Activated T-helper 2 cell treated with anti-CD3 and anti-CD28 coated beads, Interferon-gamma antibody, Interleukin-2, Interleukin-4, amounts not matched to agents 10 μg/mL and 5 μg/mL and 100 μg/mL, durations not matched to agents 14 hours and 24 hours and 36 hours (primary cell): ENCODE results near the gene PIGL. TPM values are rescaled to one million over a fixed set of nuclear protein-coding genes. Genes with fewer than 3 reads are reported as not detected.

ENCODE experiments used
- DNase-seq: peaks from one replicate; pipeline ENCODE4 v3.0.0; 2021; ENCODE audit warnings: low spot score
- H3K27ac Mint-ChIP-seq: one replicate; pipeline ENCODE4 v1.8.0; 2021; ENCODE audit warnings: mixed read lengths
- H3K27me3 Mint-ChIP-seq: one replicate; pipeline ENCODE4 v1.8.0; 2021; ENCODE audit warnings: low read depth, mixed read lengths
- H3K36me3 Mint-ChIP-seq: one replicate; pipeline ENCODE4 v1.8.0; 2021; ENCODE audit warnings: low read depth, mixed read lengths
- H3K4me1 Mint-ChIP-seq: one replicate; pipeline ENCODE4 v1.8.0; 2021; ENCODE audit warnings: low read depth, mixed read lengths
- H3K4me3 Mint-ChIP-seq: one replicate; pipeline ENCODE4 v1.8.0; 2021; ENCODE audit warnings: low read depth, mild to moderate bottlenecking, moderate library complexity, mixed read lengths
- H3K9me3 Mint-ChIP-seq: one replicate; pipeline ENCODE4 v1.8.0; 2021; ENCODE audit warnings: mixed read lengths
- intact Hi-C: fragments of 100-400 bp; cut with micrococcal nuclease; formaldehyde crosslinking; loops from one replicate; pipeline ENCODE4 v1.15.1; 2023
- total RNA-seq: library from RNA; stranded (reverse); gene quantifications from 2 replicates; pipeline ENCODE4 v1.2.3, GENCODE V29; 2022

PIGL gene
- total RNA-seq, 1 donor from 2014 or later = 40.6 TPM

DNA sequence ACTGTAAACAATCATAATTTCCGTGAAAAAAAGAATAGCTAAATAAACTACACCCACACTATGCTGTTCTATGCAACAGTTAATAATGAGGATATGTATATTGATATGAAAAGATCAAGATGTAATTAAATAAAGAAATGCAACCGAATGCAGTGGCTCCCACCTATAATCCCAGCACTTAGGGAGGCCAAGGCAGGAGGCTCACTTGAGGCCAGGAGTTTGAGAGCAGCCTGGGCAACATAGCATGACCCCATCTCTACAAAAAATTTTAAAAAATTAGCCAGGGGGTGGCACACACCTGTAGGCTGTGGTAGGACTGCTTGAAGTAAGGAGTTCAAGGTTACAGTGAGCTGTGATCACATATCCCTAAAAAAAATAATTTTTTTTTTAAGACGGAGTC is 121.4 kb downstream of the PIGL start:
- H3K4me3 Mint-ChIP-seq = no peak overlapping the region
- H3K36me3 Mint-ChIP-seq = peaks cover 12% of the 10 kb centered on the region
- intact Hi-C loops = no loop called here
- H3K4me1 Mint-ChIP-seq = no peaks in the 10 kb centered on the region
- H3K27ac Mint-ChIP-seq = no peak overlapping the region
- H3K9me3 Mint-ChIP-seq = no peaks in the 10 kb centered on the region
- H3K27me3 Mint-ChIP-seq = no peaks in the 10 kb centered on the region
- no peak for DNase-seq

GRCh38 chr17:16339402-16339801 is 122.4 kb downstream of the PIGL start:
- H3K9me3 Mint-ChIP-seq = no peaks in the 10 kb centered on the region
- intact Hi-C loops = no loop called here
- H3K4me3 Mint-ChIP-seq = no peak overlapping the region
- no peaks in the 10 kb centered on the region for H3K4me1 Mint-ChIP-seq
- no peaks in the 10 kb centered on the region for H3K27me3 Mint-ChIP-seq
- H3K36me3 Mint-ChIP-seq = peaks cover 21% of the 10 kb centered on the region
- no peak for DNase-seq
- no peak overlapping the region for H3K27ac Mint-ChIP-seq

- intact Hi-C loops = no loop called here
- no peak overlapping the region for H3K27ac Mint-ChIP-seq
Measured at GRCh38 chr17:16339959-16340358, 122.9 kb downstream of the PIGL start.

GRCh38 chr17:16342979-16343378 is 126.0 kb downstream of the PIGL start:
- intact Hi-C loops = no loop called here
- Mint-ChIP-seq H3K27ac (no peak overlapping the region), H3K4me3 (no peak overlapping the region)

More at GRCh38 chr17:16339959-16340358, 122.9 kb downstream of the PIGL start:
- no peaks in the 10 kb centered on the region for H3K27me3 Mint-ChIP-seq
- DNase-seq = no peak
- H3K4me3 Mint-ChIP-seq = no peak overlapping the region
- H3K9me3 Mint-ChIP-seq = no peaks in the 10 kb centered on the region
- no peaks in the 10 kb centered on the region for H3K4me1 Mint-ChIP-seq
- peaks cover 22% of the 10 kb centered on the region for H3K36me3 Mint-ChIP-seq

DNA sequence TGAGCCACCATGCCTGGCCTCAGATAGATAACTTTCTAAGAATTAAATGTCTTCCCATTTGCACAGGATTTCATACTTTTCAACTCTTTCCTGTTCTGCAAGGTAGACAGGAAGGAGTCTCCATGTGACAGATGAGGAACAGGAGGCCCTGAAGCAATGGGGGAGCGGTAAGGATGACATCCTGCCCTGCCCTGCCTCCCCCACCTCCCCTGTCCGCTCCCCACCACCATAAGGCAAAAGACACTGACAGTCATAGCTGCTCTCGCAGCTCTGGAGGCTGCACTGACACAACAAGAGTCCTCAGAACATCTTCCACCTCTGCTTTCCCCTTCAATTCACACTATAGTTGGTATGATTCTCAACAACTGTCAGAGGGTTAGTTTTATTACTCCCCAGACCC is 126.6 kb downstream of the PIGL start:
- Mint-ChIP-seq H3K4me1 (no peaks in the 10 kb centered on the region), H3K4me3 (no peak overlapping the region), H3K36me3 (peaks cover 28% of the 10 kb centered on the region), H3K27me3 (no peaks in the 10 kb centered on the region), H3K27ac (no peak overlapping the region), H3K9me3 (no peaks in the 10 kb centered on the region)
- intact Hi-C loops = no loop called here
- no peak for DNase-seq

More at GRCh38 chr17:16342979-16343378, 126.0 kb downstream of the PIGL start:
- Mint-ChIP-seq H3K9me3 (no peaks in the 10 kb centered on the region), H3K36me3 (peaks cover 28% of the 10 kb centered on the region), H3K27me3 (no peaks in the 10 kb centered on the region), H3K4me1 (no peaks in the 10 kb centered on the region)
- DNase-seq = no peak

GRCh38 chr17:16345565-16345964 is 128.6 kb downstream of the PIGL start:
- peaks cover 38% of the 10 kb centered on the region for H3K36me3 Mint-ChIP-seq
- no peak for DNase-seq
- H3K9me3 Mint-ChIP-seq = no peaks in the 10 kb centered on the region
- intact Hi-C loops = no loop called here
- H3K4me3 Mint-ChIP-seq = no peak overlapping the region
- H3K4me1 Mint-ChIP-seq = no peaks in the 10 kb centered on the region
- no peak overlapping the region for H3K27ac Mint-ChIP-seq
- H3K27me3 Mint-ChIP-seq = no peaks in the 10 kb centered on the region

DNA sequence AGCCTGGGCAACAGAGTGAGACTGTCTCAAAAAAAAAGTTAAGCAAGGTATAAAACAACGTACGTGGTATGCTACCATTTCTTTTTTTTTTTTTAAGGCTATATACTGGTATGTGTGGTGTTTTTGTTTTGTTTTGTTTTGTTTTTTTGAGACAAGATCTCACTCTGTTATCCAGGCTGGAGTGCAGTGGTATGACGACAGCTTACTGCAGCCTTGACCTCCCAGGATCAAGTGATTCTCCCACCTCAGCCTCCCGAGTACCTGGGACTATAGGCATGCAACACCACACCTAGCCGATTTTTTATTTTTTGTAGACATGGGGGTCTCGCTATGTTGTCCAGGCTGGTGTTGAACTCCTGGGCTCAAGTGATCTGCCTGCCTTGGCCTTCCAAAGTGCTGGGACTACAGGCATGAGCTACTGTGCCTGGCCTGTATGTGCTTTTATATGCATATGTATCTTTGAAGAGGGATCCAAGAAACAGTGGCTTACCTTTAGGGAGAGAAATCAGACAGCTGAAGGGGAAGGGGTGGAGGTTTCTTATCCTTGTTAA is 129.8 kb downstream of the PIGL start:
- no peak overlapping the region for H3K4me3 Mint-ChIP-seq
- intact Hi-C loops = no loop called here

GRCh38 chr17:16348586-16348985 is 131.6 kb downstream of the PIGL start:
- Mint-ChIP-seq H3K9me3 (no peaks in the 10 kb centered on the region), H3K4me1 (peaks cover 13% of the 10 kb centered on the region), H3K27me3 (peaks cover 1% of the 10 kb centered on the region), H3K36me3 (peaks cover 34% of the 10 kb centered on the region), H3K4me3 (no peak overlapping the region), H3K27ac (no peak overlapping the region)
- intact Hi-C loops = no loop called here
- no peak for DNase-seq

More for the DNA sequence above, 129.8 kb downstream of the PIGL start:
- Mint-ChIP-seq H3K36me3 (peaks cover 39% of the 10 kb centered on the region), H3K27ac (no peak overlapping the region), H3K9me3 (no peaks in the 10 kb centered on the region), H3K27me3 (no peaks in the 10 kb centered on the region), H3K4me1 (peaks cover 6% of the 10 kb centered on the region)
- no peak for DNase-seq

DNA sequence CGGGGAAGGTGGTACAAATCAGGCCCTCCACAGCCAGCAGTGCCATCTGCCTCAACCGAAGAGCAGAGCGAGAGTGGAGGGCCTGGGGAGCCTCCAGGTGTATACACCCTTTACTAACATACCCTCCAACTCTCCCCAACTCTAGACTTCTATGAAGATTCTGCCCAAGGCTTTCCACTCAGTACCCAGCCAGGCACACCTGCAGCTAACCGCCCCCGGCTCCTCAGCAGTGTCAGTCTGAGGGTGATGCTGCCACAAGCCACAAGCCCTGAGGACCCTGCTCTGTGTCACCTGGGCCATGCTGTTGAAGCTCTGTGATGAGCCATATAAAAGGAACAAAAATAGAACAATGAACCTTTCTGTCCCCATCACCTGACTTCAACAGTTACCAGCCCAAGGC is 132.4 kb downstream of the PIGL start:
- no peak for DNase-seq
- peaks cover 27% of the 10 kb centered on the region for H3K36me3 Mint-ChIP-seq

DNA sequence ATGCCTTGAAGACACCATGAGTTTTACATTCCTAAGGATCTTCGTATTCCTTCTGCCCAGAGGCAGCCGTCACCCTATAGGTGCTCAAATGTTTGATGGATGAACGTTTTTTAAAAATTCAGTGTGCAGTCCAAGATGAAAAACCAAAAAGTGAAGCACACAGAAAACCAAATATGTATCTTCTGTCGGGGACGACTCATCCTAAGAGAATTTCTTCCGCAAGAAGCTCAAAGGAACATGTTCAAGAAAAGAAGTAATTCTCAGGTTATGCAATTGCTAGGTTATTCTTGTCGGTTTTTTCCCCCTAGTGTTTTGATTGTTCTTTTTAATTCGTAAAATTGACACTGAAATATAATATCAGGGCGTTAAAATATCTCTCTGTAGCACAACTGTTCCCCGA is 134.8 kb downstream of the PIGL start:
- Mint-ChIP-seq H3K4me3 (peak overlapping the region; percentile 97), H3K27me3 (peaks cover 9% of the 10 kb centered on the region), H3K4me1 (peaks cover 17% of the 10 kb centered on the region), H3K9me3 (no peaks in the 10 kb centered on the region), H3K36me3 (peaks cover 24% of the 10 kb centered on the region), H3K27ac (no peak overlapping the region)
- intact Hi-C loops = loop anchor here (2.0 to 10.0 kb wide), 2 partner anchors 65 to 137 kb away; partner anchors contain the start of genes NCOR1 and PIGL
- DNase-seq = no peak

More for the DNA sequence above, 132.4 kb downstream of the PIGL start:
- peaks cover 5% of the 10 kb centered on the region for H3K27me3 Mint-ChIP-seq
- H3K4me3 Mint-ChIP-seq = no peak overlapping the region
- no peak overlapping the region for H3K27ac Mint-ChIP-seq
- peaks cover 17% of the 10 kb centered on the region for H3K4me1 Mint-ChIP-seq
- intact Hi-C loops = no loop called here
- no peaks in the 10 kb centered on the region for H3K9me3 Mint-ChIP-seq

DNA sequence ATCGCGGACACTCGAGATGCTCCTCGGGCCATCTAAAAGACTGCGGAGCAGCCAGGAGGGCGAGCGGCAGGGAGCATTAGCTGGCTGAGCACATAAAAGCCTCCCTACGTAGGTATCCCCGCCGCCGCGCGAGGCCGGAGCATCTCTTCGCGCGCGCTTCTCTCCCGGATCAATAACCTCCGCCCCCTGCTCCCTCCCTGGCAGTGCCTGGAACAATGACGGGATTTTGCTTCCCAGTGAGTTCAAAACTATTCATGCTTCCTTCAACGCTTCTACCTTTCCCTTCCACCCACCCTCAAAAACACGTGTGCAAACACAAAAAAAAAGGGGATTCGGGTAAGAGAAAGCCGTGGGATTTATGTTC is 135.3 kb downstream of the PIGL start:
- intact Hi-C loops = loop anchor here (2.0 to 10.0 kb wide), 2 partner anchors 65 to 137 kb away; partner anchors contain the start of genes NCOR1 and PIGL
- Mint-ChIP-seq H3K27me3 (peaks cover 12% of the 10 kb centered on the region), H3K9me3 (no peaks in the 10 kb centered on the region), H3K27ac (peak overlapping the region; percentile 9), H3K4me1 (peaks cover 17% of the 10 kb centered on the region), H3K4me3 (peak overlapping the region; percentile 97), H3K36me3 (peaks cover 23% of the 10 kb centered on the region)
- DNase-seq = peak; percentile 17

DNA sequence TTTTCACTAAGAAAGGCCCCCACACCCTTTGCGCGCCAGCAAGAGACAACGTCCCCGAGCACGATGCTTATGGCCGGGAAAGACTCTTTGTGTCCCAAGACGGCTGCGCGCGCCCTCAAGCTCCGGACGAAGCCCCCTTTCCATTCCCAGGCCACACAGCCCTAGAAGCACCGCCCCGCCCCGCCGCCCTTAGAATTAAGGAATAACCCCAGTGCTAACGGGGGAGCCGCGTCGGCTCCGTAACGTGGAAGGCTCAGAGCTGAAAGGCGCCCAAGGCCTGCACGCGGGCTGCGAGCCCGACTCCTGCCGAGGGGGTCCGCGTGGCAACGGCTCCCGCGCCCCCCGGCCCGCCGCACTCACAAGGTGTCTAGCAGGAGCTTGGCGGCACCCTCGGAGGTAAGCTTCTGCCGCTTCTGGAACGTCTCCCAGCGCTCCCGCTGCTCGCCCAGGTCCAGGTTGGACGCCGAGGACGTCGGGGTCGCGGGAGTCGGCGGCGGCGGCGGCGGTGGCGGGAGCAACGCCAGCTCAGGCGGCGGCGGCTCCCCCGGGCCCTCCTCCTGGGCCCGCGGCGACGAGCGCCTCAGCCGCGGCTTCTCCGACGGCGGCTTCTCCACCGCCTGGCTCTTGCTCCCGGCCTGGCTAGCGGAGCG is 135.8 kb downstream of the PIGL start:
- Mint-ChIP-seq H3K4me1 (peaks cover 17% of the 10 kb centered on the region), H3K27me3 (peaks cover 12% of the 10 kb centered on the region), H3K36me3 (peaks cover 20% of the 10 kb centered on the region), H3K27ac (peak overlapping the region; percentile 71), H3K4me3 (peak overlapping the region; percentile 97), H3K9me3 (no peaks in the 10 kb centered on the region)
- intact Hi-C loops = loop anchor here (2.0 to 10.0 kb wide), 2 partner anchors 66 to 138 kb away; partner anchors contain the start of genes NCOR1 and PIGL
- DNase-seq = peak; percentile 10
